ENCODE data around the gene CASTOR1. TPM values are rescaled to one million over a fixed set of nuclear protein-coding genes. Genes with fewer than 3 reads are reported as not detected.

The CASTOR1 gene
- total RNA-seq (2022; extraction: Qiagen RNA extraction): 5.0 to 6.5 TPM (median 5.5 TPM) in 5 replicates

GRCh38 chr22:30289141-30289979 is at the start of gene CASTOR1:
TSS of gene CASTOR1 (minus strand) at chr22:30289505. CDS start at chr22:30289497, 8 bp downstream.

GRCh38 chr22:30326706-30327362 is 37.5 kb upstream of the CASTOR1 start, which contains the start of gene TBC1D10A:
TSS of gene TBC1D10A (minus strand) at chr22:30326941. CDS start at chr22:30326881, 60 bp downstream.

GRCh38 chr22:30266445-30267381 is 22.6 kb downstream of the CASTOR1 start, which contains the start of gene OSM:
TSS of gene OSM (minus strand) at chr22:30266851. CDS start at chr22:30266799, 52 bp downstream.

GRCh38 chr22:30245985-30246813 is 43.1 kb downstream of the CASTOR1 start, which contains the start of gene LIF:
TSS of gene LIF (minus strand) at chr22:30246759. CDS start at chr22:30246695, 64 bp downstream.

Other genes starting within 250 kb of the CASTOR1 start
- not detected in 5 replicates for gene HORMAD2, start 209.0 kb downstream of the CASTOR1 start, total RNA-seq (2022; extraction: Qiagen RNA extraction)
- gene LIF, start 42.7 kb downstream of the CASTOR1 start, total RNA-seq (2022; extraction: Qiagen RNA extraction): 16.4 to 35.8 TPM (median 33.5 TPM) in 5 replicates
- gene OSM, start 22.7 kb downstream of the CASTOR1 start, total RNA-seq (2022; extraction: Qiagen RNA extraction): 0.11 TPM in 1 of 5 replicates, not detected in the others
- 7.5 to 9.6 TPM (median 9.1 TPM) in 5 replicates for gene TBC1D10A, start 37.4 kb upstream of the CASTOR1 start, total RNA-seq (2022; extraction: Qiagen RNA extraction)
- 34.0 to 87.7 TPM (median 73.4 TPM) in 5 replicates for gene SF3A1, start 67.4 kb upstream of the CASTOR1 start, total RNA-seq (2022; extraction: Qiagen RNA extraction)
- gene CCDC157, start 67.5 kb upstream of the CASTOR1 start, total RNA-seq (2022; extraction: Qiagen RNA extraction): 1.3 to 3.2 TPM (median 2.6 TPM) in 5 replicates
- 14.1 to 23.5 TPM (median 19.4 TPM) in 5 replicates for gene RNF215, start 97.9 kb upstream of the CASTOR1 start, total RNA-seq (2022; extraction: Qiagen RNA extraction)
- gene SEC14L2, start 107.5 kb upstream of the CASTOR1 start, total RNA-seq (2022; extraction: Qiagen RNA extraction): 71.4 to 112 TPM (median 96.7 TPM) in 5 replicates
- 59.8 to 67.8 TPM (median 63.6 TPM) in 5 replicates for gene MTFP1, start 136.3 kb upstream of the CASTOR1 start, total RNA-seq (2022; extraction: Qiagen RNA extraction)
- not detected in 5 replicates for gene SEC14L3, start 182.5 kb upstream of the CASTOR1 start, total RNA-seq (2022; extraction: Qiagen RNA extraction)
- 3.7 to 6.7 TPM (median 5.5 TPM) in 5 replicates for gene SEC14L4, start 216.2 kb upstream of the CASTOR1 start, total RNA-seq (2022; extraction: Qiagen RNA extraction)